Measurements from ENCODE around the gene CCDC174.

CCDC174 gene

DNA sequence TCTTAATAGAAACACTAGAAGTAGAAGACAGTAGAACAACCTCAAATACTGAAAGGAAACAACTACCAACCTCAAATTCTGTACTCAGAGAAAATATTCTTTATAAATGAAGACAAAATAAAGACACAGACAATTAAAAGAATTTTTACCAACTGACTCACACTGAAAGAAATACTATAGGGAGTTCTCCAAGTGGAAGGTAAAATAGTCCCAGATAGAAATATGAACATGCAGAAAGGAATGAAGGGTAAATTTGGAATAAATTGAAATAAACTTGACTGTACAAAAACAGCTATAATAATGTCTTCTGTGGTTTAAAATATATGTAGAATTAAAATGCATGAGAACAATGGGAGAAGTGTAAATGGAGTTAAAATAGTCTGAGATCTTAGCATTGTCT is 36.7 kb upstream of the CCDC174 start:
- H3K27me3 ChIP-seq, result no peaks in the 10 kb centered on the region
- no peaks in the 10 kb centered on the region for H3K4me1 ChIP-seq
- TF ChIP-seq, protein P1, sequence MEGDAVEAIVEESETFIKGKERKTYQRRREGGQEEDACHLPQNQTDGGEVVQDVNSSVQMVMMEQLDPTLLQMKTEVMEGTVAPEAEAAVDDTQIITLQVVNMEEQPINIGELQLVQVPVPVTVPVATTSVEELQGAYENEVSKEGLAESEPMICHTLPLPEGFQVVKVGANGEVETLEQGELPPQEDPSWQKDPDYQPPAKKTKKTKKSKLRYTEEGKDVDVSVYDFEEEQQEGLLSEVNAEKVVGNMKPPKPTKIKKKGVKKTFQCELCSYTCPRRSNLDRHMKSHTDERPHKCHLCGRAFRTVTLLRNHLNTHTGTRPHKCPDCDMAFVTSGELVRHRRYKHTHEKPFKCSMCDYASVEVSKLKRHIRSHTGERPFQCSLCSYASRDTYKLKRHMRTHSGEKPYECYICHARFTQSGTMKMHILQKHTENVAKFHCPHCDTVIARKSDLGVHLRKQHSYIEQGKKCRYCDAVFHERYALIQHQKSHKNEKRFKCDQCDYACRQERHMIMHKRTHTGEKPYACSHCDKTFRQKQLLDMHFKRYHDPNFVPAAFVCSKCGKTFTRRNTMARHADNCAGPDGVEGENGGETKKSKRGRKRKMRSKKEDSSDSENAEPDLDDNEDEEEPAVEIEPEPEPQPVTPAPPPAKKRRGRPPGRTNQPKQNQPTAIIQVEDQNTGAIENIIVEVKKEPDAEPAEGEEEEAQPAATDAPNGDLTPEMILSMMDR (IDR thresholded peaks at IDR 0.05; ENCODE audit: low read depth, low read length), result no peak
- H3K9me3 ChIP-seq, result no peaks in the 10 kb centered on the region
- no peaks in the 10 kb centered on the region for H3K36me3 ChIP-seq
- DNase-seq, result no peak
- no peak overlapping the region for H3K4me3 ChIP-seq (ENCODE audit: low read depth, low read length)

DNA sequence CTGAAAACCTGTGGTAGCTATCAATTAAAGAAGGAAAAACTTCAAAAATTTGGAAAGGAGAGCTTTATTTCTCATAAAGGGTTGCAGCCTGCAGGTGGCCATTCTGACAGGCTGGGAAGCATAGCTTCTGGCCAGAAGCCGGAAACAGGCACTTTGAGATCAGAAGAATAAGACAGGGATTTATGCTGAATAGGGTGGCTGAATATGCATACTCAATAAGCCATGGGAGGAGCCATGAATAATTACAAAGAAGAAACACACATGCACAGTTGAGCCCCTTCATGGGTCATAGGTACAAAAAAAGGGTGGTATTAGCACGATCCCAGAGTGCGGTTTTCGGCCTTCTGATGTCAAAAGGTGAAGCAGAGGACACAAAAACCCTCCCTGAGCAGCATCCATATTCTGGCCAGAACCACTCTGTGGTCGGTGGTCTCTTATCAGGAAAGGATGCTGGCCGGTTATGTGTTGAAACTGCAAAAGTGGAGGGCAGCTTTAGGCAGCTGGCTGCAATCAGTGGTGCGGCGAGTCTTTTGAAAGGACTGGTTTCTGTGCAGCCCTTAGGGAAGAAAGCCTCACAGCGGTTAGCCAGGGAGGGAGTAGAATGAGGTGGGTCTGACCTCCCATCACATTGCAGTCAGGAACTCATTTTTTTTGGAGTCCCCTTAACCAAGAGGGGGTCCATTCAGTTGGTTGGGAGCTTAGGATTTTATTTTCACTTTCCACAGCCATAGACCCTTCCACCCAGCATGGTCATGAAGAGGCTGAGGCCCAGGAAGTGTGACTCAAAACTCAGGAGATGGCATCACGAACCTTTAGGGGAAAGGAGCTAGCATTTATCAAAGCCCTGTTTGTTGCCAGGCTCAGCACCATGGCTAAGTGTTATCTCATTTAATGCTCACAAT is 34.7 kb upstream of the CCDC174 start:
- Histone ChIP-seq H3K4me1 (no peaks in the 10 kb centered on the region), H3K36me3 (no peaks in the 10 kb centered on the region), H3K4me3 (ENCODE audit: low read depth, low read length) (no peak overlapping the region), H3K27me3 (no peaks in the 10 kb centered on the region), H3K9me3 (no peaks in the 10 kb centered on the region)
- TF ChIP-seq, protein P1 (IDR thresholded peaks at IDR 0.05; ENCODE audit: low read depth, low read length), result no peak
- no peak for DNase-seq

DNA sequence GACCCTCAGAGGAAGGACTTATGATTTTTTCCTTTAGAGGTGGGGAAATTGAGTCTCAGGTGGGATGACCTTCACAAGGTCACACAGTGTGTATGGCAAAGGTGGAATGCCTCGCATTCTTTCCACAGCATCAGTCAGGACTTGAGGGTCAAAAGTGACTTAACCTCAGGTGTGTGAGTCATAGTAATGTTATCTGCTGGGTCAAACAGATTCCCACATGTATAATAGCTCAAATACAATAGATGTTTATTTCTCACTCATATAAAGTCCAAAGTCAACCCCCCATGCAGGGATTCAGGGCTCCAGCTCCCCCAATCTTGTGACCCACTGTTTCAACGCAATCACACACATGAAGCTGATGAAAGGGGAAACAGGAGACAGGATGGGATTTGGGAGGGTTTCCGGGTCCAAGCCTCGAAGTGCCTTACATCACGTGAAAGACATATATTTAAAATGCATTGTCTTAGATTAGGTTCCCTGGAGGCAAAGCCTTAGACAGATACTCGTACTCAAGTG is 34.0 kb upstream of the CCDC174 start:
- no peaks in the 10 kb centered on the region for H3K9me3 ChIP-seq
- H3K27me3 ChIP-seq, result no peaks in the 10 kb centered on the region
- no peak for DNase-seq
- no peaks in the 10 kb centered on the region for H3K36me3 ChIP-seq
- TF ChIP-seq, protein P1 (IDR thresholded peaks at IDR 0.05; ENCODE audit: low read depth, low read length), result no peak
- no peaks in the 10 kb centered on the region for H3K4me1 ChIP-seq
- no peak overlapping the region for H3K4me3 ChIP-seq (ENCODE audit: low read depth, low read length)

DNA sequence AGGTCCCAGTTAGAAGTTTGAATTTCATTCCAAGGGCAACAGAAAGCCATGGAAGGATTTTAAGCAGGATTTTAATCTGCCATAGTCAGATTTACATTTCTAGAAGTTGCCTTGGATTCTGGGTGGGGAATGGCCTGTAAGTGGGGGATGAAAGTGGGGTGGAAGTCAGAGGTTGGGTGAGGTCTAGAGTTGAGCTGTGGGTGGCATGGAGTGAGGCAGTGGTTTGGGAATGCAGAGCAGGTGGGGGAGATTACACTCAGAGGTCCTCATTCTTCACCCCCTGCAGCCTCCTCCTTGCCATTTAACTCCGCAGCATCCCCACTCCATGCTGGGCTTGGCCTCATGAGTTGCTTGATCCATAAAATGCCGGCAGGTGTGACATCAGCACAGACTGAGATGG is 32.0 kb upstream of the CCDC174 start:
- Histone ChIP-seq H3K4me1 (no peaks in the 10 kb centered on the region), H3K36me3 (no peaks in the 10 kb centered on the region), H3K9me3 (no peaks in the 10 kb centered on the region), H3K4me3 (ENCODE audit: low read depth, low read length) (no peak overlapping the region), H3K27me3 (no peaks in the 10 kb centered on the region)
- DNase-seq, result no peak
- TF ChIP-seq, protein P1 (IDR thresholded peaks at IDR 0.05; ENCODE audit: low read depth, low read length), result no peak

DNA sequence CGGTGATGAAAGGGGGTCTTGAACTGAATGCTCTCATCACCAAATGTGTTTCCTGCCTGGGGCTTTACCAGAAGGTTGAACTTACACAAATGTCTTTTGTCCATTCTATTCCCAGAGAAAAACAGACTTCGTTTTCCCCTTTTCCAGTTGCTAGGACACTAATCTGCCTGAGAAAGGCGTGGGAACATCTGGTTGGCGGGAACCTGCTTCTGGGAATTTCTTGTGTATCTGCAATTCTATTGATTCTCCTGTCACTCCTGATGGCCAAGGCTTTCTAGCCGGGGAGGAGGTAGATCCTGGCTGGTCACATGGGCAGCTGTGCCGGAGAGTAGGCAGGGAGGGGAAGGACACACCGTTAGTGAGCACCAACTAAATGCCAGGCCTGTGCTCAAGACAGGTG is 31.1 kb upstream of the CCDC174 start:
- DNase-seq, result no peak
- Histone ChIP-seq H3K36me3 (no peaks in the 10 kb centered on the region), H3K4me3 (ENCODE audit: low read depth, low read length) (no peak overlapping the region), H3K9me3 (no peaks in the 10 kb centered on the region), H3K4me1 (no peaks in the 10 kb centered on the region), H3K27me3 (no peaks in the 10 kb centered on the region)
- TF ChIP-seq, protein P1 (IDR thresholded peaks at IDR 0.05; ENCODE audit: low read depth, low read length), result no peak

DNA sequence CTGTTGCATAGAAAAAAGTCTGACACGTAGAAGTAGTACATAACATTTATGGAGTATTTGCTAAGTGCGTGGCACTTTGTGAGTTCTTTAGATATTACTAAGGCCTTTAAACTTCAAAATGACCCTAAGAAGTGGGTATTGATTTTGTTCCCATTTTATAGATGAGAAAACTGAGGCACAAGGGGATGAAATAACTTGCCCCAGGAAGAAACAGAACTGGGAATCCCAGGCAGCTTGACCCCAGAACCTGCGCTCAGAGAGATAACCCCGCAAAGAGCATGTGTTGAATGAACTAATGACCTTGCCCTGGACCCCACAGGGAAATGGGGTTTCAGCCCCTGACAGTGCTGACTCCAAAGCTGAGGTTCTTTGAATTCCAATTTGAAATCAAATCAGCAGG is 30.5 kb upstream of the CCDC174 start:
- no peak for DNase-seq
- no peaks in the 10 kb centered on the region for H3K9me3 ChIP-seq
- H3K4me1 ChIP-seq, result no peaks in the 10 kb centered on the region
- H3K27me3 ChIP-seq, result no peaks in the 10 kb centered on the region
- TF ChIP-seq, protein P1 (IDR thresholded peaks at IDR 0.05; ENCODE audit: low read depth, low read length), result no peak
- H3K4me3 ChIP-seq (ENCODE audit: low read depth, low read length), result no peak overlapping the region
- no peaks in the 10 kb centered on the region for H3K36me3 ChIP-seq

All from BE2C (cell line).